Brain pericyte (primary cell): ENCODE results near the gene GALR2.
"Not testable (repeated sequence)": the region's sequence is repeated elsewhere in the genome, so short reads cannot be mapped to it uniquely, and the experiment has no call there.

ENCODE experiments used
- DNase-seq: peaks from one replicate; pipeline ENCODE4 v3.0.0-alpha.2; 2012; ENCODE audit warnings: low read depth, low spot score

The GALR2 gene, protein sequence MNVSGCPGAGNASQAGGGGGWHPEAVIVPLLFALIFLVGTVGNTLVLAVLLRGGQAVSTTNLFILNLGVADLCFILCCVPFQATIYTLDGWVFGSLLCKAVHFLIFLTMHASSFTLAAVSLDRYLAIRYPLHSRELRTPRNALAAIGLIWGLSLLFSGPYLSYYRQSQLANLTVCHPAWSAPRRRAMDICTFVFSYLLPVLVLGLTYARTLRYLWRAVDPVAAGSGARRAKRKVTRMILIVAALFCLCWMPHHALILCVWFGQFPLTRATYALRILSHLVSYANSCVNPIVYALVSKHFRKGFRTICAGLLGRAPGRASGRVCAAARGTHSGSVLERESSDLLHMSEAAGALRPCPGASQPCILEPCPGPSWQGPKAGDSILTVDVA

DNA sequence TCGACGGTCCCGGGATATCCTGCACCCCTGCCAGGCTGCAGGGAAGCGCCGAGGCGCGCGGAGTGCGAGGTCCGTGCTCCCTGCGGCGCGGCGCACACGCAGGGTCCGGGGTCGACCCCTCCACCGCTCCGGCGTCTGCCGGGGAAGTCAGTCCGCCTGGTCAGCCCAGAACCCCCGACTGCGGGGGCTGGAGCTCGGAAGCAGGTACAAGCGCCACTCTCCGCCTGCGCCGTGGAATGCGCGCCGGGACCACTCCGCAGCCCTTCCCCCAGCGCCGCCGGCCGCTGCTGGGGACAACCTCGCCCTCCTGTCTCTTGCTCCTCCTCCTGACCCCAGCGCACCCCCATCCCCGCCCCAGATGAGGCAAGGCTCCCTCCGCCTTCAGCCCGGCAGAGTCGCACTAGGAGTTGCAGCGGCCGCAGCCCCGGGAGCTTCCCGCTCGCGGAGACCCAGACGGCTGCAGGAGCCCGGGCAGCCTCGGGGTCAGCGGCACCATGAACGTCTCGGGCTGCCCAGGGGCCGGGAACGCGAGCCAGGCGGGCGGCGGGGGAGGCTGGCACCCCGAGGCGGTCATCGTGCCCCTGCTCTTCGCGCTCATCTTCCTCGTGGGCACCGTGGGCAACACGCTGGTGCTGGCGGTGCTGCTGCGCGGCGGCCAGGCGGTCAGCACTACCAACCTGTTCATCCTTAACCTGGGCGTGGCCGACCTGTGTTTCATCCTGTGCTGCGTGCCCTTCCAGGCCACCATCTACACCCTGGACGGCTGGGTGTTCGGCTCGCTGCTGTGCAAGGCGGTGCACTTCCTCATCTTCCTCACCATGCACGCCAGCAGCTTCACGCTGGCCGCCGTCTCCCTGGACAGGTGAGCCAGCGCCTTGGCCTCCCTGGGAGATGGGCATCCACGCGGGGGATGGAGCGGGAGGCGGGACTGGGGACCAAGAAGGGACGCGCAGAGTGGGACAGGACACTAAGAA lies at the start of gene GALR2:
GALR2 (plus strand) TSS at position 392 of the 974 bp plus-strand sequence; CDS start at position 495, 103 bp downstream.
- no peak for DNase-seq

DNA sequence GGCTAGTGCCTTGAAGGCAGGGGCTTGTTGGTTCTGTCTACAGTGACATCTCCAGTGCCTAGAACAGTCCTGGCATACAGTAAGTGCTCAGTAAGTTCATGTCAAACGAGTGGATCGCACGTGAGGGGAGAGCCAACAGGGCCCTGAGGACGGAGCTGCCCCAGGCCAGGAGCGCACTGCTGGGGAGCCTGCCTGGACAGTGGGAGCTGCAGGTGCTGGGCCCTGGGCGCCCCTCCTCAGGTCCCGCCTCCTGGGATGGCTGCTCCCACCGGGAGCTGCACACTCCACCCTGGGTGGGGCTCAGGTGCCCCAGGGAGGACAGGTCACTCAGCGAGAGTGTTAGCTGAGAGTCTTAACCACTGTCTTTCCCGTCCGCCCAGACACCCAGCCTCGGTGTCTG lies 49.3 kb upstream of the GALR2 start:
- no peak for DNase-seq

DNA sequence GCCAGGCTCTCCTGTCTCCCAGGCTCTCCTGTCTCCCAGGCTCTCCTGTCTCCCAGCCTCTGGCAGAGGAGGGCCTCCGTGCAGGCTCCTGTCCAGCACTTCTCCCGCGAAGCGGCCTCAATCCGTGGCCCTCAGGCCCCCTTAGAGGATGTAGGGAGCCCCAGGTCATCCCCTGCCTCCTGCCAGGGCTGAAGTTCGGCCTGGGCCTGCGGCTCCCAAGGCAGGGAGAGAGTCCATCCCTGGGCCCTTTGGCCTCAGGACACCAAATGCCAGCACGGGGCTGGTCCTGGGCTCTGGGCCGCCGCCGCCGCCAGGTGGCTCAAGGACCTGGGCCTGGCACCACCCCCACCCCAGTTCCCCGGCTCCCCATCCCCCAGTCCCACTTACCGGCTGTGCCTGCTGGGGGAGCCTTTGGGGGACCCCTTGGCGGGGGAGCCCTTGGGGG lies 47.8 kb upstream of the GALR2 start:
- no peak for DNase-seq

DNA sequence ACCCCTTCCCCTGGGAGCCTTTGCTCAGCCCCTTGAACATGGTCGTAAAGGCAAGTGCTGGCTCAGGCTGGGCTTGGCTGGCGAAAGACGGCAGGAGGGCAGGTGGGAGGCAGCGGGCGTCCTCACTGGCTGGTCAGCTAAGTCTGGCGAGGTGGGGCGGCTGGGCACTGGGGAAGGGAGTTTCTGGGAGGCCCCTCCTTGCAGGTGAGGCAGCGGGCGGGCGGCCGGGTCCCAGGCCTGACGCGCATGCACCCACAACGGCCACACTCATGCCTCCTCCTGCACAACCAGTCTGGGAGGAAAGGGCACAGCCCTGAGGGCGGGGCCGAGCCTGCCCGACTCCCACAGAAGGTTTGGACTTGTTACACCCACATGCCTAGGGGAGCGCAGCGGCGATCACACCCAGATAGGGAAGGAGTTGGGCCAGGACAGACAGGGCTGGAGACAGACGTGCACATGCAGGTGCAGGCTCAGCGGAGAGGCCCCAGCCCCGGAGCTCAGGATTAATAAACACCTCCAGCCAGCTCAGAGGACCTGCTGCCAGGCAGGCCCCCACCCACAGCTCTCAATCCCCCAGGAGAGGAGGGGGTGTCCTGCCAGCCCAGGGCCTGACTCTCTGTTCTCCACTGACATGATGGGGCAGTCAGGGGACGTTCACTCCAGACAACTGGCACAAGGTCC lies 47.3 kb upstream of the GALR2 start, which contains the start of gene EVPL:
EVPL (minus strand) TSS at position 148 of the 681 bp plus-strand sequence; CDS start at position 40, 108 bp downstream.
- no peak for DNase-seq

DNA sequence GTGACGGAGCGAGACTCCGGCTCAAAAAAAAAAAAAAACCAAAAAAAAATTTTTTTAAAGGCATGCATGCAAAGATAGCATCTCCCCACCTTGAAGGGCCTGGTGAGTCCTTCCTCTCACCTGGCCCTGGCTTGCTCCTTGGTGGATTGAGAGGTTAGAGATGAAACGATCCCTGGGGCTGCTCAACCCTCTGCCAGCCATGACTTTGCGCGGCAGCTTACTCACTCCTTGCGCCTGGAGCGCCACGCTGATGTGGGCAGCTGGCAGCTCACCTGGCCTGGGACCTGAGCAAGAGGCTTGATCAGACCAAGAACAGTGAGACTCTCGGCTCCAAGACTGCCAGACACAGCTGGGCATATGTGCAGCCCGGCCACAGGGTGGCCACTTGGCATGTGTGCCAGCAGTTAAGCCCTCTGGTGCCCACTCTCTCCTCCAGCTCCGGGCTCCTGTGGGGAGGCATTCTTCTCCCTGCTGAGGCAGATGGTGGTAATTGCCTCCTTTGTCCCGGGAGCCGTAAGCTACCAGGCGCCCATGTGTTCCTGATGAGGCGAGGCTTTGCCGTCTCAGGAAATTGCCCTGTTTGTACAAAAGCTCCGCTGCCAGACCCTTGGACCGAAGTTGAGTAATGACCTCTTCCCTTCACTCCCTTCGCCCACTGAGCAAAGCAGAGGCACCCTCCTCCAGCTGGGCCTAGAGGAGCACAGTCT lies 42.4 kb upstream of the GALR2 start:
- DNase-seq: no peak

DNA sequence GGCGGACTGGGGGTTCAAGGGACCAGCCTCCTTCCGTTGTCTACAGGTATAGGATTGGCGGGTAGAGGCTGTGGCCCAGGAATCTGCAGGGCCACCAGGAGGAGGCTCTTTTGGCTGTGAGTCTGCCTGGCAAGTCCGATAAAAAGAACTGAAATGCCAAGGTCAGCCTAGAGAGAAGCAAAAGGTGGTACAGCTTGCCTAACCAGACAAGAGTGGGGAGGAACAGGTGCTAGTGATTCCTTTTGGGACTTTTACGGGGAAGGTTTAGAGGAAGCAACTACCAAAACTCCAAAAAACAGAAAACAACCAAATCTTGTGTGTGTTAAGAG lies 41.8 kb upstream of the GALR2 start:
- no peak for DNase-seq

DNA sequence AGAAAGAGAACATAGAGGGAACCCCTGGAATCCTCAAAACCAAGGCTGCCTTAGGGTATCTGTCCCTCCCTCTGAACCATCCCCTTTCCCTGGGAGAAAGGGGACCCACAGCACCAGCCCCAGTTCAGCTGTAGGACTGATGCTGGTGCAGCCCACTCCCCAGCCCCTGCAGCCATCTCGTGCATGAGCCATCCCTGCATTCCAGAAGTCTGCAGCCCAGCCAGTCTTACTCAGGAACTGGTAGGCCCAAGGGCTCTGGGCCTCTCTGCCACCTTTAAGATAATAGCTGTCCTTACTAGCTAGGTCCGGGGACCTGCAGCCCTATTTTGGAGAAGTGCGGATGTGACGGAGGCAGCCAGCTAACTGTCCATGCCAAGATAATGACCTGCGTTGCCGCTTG lies 41.4 kb upstream of the GALR2 start:
- DNase-seq: no peak

DNA sequence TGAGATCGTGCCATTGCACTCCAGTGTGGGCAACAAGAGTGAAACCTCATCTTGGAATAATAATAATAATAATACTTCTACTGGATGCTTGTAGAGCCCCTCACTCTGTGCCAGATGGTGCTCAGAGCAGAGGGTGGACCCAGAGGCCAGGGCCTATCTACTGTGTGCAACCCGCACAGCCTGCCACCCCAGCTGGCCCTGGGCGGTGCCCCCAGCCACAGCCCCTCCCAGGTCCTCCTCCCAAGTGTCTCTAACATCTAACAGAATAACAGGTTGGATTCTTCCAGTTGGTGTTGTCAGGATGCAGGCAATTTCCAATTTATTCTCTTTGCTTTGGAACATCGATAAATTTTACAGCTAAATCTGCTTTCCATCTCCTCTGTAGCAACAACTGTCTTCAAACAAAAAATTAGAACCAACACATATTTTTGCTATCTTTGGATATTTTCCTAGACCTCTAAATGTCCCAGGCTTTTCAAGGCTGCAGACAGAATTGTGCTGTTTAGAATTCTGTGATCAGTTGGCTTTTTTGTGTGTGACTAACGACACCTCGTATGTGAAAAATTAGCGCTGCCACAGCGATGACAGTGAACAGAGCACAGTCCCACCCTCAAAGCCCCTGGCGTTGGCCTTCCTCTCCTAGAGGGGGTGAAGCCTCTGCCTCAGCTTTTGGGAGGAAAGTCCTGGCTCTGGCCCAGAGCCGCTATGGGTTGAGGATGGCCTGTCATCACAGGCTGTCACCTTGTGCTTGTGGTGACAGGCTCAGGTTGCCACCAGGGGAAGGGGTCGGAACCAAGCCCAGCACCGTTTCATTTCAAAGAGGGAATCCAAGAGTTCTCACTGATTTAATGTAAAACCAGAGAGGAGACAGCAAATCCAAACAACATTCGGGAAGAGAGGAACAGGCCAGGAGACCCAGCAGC lies 39.9 kb upstream of the GALR2 start:
- DNase-seq: no peak

DNA sequence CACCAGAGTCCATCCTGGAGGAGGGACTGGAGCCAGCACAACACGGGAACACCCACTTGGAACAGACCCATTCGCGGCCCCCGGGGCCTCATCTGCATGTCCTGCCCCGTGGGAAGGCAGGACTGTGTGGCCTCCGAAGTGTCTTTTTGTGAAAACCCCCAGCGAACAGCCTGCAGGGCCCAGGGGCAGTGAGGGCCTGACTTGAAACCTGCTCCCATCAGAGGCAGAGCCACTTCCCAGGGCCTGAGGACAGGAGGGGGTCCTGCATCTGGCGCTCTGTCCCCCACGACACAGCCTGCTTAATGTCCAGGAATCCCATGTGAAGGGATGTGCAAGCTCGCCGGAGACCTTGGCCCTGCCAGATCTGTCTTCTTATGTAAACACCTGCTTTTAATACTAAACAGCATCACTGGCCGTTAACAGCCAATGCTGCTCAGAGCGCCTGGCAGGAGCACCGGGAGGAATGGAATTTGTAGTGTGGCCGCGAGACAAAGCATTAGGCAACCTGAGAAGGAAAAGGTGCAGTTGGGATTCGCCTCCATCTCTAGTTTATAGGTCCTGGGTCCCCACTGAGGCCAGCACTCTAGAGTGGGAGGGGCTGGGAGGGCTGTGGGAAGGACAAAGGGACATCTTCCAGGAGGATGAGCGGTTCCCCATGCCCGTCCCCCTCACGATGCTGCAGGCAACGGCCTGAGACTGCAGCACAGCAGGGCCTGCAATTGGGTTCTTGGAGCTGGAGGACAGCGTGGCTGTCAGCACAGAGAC lies 37.9 kb upstream of the GALR2 start:
- no peak for DNase-seq

DNA sequence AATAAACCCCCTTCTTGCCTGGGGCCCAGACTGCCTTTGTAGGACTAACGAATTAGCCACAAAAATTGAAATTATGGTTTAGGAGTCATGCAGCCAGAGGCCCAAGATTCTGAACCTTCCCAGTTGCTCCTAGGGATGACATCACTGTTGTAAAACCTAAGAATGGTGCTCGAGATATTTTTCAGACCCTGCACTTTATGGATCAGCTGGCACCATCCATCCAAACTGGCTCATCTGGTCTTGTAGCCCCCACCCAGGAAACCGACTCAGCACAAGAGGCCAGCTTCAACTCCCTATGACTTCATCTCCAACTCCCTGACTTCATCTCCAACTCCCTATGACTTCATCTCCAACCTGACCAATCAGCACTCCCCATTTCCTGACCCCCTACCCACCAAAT lies 36.5 kb upstream of the GALR2 start:
- DNase-seq: no peak

DNA sequence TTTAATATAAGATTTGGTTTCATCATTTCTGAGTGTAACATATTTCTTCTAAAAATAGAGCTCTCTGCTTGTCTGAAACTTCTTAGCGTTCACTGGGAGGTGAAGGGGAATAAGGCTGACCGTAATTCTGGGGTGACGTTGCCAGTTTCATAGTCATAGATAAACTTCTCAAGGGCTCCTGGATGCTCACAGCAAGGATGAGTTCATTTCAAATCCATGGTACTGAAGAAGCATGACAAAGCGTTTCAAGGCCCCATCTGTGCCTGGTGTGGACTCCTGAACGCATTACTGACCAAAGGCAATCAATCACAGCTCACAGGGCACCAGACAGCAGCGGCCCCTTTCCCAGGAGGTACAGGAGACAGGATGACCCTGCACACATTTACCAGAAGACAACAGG lies 35.5 kb upstream of the GALR2 start:
- DNase-seq: no peak

DNA sequence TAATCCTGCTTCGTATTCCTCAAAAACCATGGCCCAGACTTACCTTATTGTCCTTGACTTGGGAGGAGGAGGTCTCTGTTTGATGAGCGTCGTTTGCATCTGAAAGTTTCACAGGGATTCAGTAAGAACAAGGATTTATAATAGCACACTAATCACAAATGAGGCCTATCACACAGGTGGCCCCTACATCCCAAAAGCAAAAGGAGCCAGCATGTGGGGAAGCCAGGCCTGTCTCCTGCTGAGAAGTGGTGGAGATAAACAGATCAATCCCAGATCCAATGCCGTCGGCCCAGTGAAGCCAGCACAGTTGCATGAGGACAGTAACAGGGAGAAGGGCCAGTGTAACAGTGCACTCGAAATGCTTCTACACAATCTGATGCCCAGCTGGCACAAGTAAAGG lies 34.2 kb upstream of the GALR2 start:
- DNase-seq: no peak

DNA sequence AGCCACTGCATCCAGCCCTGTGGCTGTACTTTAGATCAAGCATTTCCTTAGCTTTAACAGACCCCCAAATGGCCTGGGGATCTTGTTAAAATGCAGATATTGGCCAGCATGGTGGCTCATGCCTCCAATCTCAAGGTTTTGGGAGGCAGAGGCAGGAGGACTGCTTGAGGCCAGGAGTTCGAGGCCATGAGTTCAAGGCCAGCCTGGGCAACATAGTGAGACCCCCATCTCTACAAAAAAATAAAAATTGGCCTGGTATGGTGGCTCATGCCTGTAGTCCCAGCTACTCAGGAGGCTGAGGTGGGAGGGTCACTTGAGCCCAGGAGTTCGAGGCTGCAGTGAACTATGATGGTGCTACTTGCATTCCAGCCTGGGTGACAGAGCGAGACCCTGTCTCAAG lies 31.7 kb upstream of the GALR2 start:
- not testable (repeated sequence) for DNase-seq

DNA sequence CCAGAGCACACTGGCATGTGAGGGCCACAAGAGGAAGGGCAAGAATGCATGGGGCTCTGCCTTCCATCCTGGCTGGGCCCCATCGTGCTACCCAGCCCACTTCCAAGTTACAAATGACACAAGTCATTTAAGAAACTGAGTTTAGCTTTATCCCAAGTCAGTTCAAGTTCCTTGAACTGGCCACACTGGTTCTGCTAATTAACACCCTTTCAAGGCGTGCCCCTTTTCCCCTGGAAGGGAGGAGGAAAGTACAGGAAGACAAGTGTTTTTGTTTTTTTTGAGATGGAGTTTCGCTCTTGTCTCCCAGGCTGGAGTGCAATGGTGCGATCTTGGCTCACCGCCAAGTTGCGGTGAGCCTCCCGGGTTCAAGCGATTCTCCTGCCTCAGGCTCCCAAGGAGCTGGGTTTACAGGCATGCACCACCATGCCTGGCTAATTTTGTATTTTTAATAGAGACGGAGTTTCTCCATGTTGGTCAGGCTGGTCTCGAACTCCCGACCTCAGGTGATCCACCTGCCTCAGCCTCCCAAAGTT lies 30.0 kb upstream of the GALR2 start:
- DNase-seq: not testable (repeated sequence)

DNA sequence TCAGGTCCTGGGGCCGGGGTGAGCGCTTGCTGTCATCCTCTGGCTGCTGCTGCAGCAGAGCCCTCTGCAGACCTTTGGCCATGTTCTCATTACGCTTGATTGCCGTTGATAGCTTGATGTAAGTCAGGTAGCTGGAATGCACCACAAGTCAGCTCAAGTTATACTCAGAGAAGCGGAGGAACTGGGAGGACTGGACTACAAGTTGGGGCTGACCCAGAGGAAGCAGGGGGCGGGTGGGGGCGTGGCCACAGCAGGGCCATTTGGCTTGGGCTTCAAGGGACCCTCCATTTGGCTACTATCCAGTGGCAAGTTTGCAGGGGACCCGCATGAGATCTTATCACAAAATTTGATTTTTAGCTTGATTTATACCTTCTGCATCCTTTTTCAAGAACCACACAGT lies 28.5 kb upstream of the GALR2 start:
- no peak for DNase-seq

DNA sequence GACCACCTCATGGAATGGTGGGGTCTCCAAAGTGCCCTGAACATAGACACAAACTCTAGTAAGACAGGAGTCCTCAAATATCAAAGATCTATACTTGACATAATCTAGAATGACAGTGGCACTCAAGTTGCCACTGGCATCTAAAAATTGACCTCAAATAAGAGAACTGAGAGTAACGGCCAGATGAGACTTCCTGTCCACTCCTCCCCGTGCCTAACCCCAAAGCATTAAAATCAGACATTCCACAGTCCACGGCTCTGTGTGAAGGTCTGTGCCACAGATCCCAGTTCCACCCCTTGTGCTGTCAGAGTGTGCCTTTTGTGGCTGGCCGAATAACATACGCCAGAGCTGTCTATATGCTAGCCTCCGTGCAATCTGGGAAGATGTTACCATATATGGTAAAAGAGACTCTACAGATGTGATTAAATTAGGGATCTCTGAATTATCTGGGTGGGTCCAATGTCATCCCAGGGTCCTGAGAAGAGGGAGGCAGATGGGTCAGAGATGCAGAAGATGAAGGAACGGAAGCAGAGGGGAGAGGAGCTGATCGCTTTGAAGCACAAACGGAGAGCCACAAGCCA lies 26.5 kb upstream of the GALR2 start:
- no peak for DNase-seq

DNA sequence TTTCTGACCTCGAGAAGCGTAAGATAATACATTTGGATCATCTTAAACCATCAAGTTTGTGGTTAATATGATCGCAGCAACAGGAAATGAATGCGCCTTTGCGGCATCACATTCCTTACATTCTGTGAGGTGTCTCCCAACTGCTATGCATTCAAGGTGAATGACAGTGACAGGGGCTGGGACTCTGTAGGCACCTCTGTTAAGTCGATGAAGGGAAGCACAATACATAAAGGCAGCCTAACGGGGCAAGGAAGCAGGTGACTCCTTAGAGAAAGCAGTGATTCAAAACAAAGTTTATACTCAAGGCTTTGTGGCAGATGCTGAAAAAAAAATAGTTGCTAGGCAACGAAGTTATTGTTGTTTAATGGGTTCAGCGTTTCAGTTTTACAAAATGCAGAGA lies 25.9 kb upstream of the GALR2 start:
- DNase-seq: no peak

DNA sequence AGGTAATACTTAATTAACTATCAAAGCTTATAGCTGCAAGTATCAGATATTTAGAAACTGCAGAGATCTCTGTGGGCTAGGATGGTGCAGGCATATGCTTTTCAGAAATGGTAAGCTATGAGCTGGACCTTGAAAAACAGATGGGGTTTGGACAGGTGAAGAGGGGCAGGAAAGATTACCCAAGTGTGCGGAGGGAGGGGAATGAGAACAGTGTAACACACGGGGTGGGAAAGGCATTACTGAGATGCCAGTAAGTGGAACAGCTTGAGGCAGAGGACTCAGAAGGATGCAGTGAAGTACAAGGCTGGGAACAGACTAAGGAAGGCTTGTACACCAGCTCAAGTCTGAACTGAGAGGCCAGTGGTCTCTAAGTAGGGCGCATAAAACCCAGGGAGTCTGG lies 25.3 kb upstream of the GALR2 start:
- DNase-seq: no peak
